Measurements from ENCODE around the gene SEMA3F. TPM values are rescaled to one million over a fixed set of nuclear protein-coding genes. Genes with fewer than 3 reads are reported as not detected.

SEMA3F gene
- total RNA-seq, 6 donors from 2014 or later = 4.2 to 76.0 (median 27.5) TPM

DNA sequence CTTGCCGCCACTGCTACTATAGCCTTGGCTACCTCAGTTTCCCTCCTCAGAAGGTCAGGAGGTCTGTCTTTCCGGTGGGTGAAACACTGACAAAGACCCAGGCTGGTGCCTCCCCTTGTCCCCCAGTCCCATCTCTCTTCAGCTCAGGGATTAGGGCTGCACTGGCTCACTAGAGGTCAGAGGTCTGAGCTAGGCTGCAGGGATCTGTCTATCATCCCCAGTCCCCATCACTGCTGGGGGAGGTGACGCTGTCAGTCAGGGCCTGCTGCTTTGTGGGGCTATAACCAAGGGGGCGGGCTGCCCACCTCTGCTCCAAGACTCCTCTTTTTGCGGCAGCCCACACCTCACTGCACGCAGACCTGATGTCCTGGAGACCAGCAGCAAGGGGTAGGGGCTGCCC lies 13.7 kb downstream of the SEMA3F start:
- Histone ChIP-seq H3K36me3 (peaks cover 0 to 2% (median 0%) of the 10 kb centered on the region in 4 donors), H3K4me1 (peaks cover 79 to 98% (median 87%) of the 10 kb centered on the region in 4 donors), H3K27me3 (no peaks in the 10 kb centered on the region), H3K9me3 (no peaks in the 10 kb centered on the region), H3K27ac (peak overlapping the region; percentile 74 to 95 (median 84)), H3K4me3 (no peak overlapping the region)
- no peak for ATAC-seq (ENCODE audit: low FRiP score in 2 of 2)
- 79 to 95% methylated on average over 3 to 4 of the region's 6 CpGs for WGBS, 2 donors
- TF ChIP-seq POLR2A (IDR thresholded peaks at IDR 0.05) (no peak), EP300 (IDR thresholded peaks at IDR 0.05) (no peak), POLR2AphosphoS5 (IDR thresholded peaks at IDR 0.05) (no peak)
- TF ChIP-seq, protein P1, sequence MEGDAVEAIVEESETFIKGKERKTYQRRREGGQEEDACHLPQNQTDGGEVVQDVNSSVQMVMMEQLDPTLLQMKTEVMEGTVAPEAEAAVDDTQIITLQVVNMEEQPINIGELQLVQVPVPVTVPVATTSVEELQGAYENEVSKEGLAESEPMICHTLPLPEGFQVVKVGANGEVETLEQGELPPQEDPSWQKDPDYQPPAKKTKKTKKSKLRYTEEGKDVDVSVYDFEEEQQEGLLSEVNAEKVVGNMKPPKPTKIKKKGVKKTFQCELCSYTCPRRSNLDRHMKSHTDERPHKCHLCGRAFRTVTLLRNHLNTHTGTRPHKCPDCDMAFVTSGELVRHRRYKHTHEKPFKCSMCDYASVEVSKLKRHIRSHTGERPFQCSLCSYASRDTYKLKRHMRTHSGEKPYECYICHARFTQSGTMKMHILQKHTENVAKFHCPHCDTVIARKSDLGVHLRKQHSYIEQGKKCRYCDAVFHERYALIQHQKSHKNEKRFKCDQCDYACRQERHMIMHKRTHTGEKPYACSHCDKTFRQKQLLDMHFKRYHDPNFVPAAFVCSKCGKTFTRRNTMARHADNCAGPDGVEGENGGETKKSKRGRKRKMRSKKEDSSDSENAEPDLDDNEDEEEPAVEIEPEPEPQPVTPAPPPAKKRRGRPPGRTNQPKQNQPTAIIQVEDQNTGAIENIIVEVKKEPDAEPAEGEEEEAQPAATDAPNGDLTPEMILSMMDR (IDR thresholded peaks at IDR 0.05) = no peak
- DNase-seq = no peak

GRCh38 chr3:50169232-50169832 lies 14.2 kb downstream of the SEMA3F start:
- Histone ChIP-seq H3K9me3 (no peaks in the 10 kb centered on the region), H3K27ac (peak overlapping the region; percentile 74 to 95 (median 84)), H3K27me3 (no peaks in the 10 kb centered on the region), H3K4me1 (peaks cover 73 to 97% (median 83%) of the 10 kb centered on the region in 4 donors), H3K4me3 (no peak overlapping the region), H3K36me3 (peaks cover 0 to 8% (median 2%) of the 10 kb centered on the region in 4 donors)
- ATAC-seq (ENCODE audit: low FRiP score in 2 of 2) (no peak), DNase-seq (no peak)
- TF ChIP-seq, protein P1 (IDR thresholded peaks at IDR 0.05) = no peak
- TF ChIP-seq EP300 (IDR thresholded peaks at IDR 0.05) (peak in 3 of 4 donors; percentile 78 to 93 (median 81)), POLR2A (IDR thresholded peaks at IDR 0.05) (no peak), POLR2AphosphoS5 (IDR thresholded peaks at IDR 0.05) (peak; percentile 59 to 90)
- WGBS, 2 donors = 61 to 77% methylated on average over 8 to 10 of the region's 11 CpGs

- H3K27ac ChIP-seq = peak overlapping the region; percentile 74 to 95 (median 84)
- 89 to 100% methylated on average over 1 of the region's 1 CpG for WGBS, 2 donors
- ATAC-seq (ENCODE audit: low FRiP score in 2 of 2) = no peak
Measured at GRCh38 chr3:50169858-50170257, 14.7 kb downstream of the SEMA3F start.

DNA sequence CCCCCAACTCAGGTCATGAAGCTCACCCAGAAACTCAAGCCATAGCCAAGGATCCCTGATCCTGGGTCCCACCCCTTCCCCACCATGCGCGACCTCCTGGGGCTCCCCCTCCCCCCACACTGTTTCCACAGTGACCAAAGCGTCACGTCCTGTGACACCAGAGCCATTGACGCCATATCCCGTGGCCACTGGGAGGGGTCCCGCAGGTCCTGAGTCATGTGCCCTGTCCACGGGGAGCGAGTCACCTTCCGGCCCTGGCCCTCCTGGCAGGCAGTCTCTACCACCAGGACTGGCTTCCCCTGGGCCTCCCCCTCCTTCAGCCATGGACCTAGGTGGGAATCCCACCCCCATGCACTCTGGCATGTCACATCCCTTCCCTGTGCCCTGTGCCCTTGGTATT lies 15.6 kb downstream of the SEMA3F start:
- ATAC-seq (ENCODE audit: low FRiP score in 2 of 2) = peak in 1 of 2 donors; percentile 42
- 50 to 76% methylated on average over 10 of the region's 10 CpGs for WGBS, 2 donors
- TF ChIP-seq POLR2AphosphoS5 (IDR thresholded peaks at IDR 0.05) (peak; percentile 89 to 97), EP300 (IDR thresholded peaks at IDR 0.05) (peak; percentile 83 to 99 (median 97)), POLR2A (IDR thresholded peaks at IDR 0.05) (peak in 1 of 4 donors; percentile 24)
- TF ChIP-seq, protein P1 (IDR thresholded peaks at IDR 0.05) = no peak
- H3K27me3 ChIP-seq = no peaks in the 10 kb centered on the region
- peak; percentile 58 to 68 for DNase-seq
- H3K27ac ChIP-seq = peak overlapping the region; percentile 74 to 95 (median 84)
- H3K4me3 ChIP-seq = no peak overlapping the region
- H3K9me3 ChIP-seq = no peaks in the 10 kb centered on the region
- peaks cover 0 to 21% (median 9%) of the 10 kb centered on the region in 4 donors for H3K36me3 ChIP-seq
- peaks cover 60 to 91% (median 69%) of the 10 kb centered on the region in 4 donors for H3K4me1 ChIP-seq

More at GRCh38 chr3:50169858-50170257, 14.7 kb downstream of the SEMA3F start:
- no peaks in the 10 kb centered on the region for H3K9me3 ChIP-seq
- H3K27me3 ChIP-seq = no peaks in the 10 kb centered on the region
- H3K4me1 ChIP-seq = peaks cover 68 to 94% (median 78%) of the 10 kb centered on the region in 4 donors
- H3K36me3 ChIP-seq = peaks cover 0 to 13% (median 5%) of the 10 kb centered on the region in 4 donors
- H3K4me3 ChIP-seq = no peak overlapping the region
- DNase-seq = no peak
- TF ChIP-seq POLR2A (IDR thresholded peaks at IDR 0.05) = no peak
- no peak for TF ChIP-seq EP300 (IDR thresholded peaks at IDR 0.05)
- TF ChIP-seq, protein P1 (IDR thresholded peaks at IDR 0.05) = no peak
- no peak for TF ChIP-seq POLR2AphosphoS5 (IDR thresholded peaks at IDR 0.05)

All from upper lobe of left lung (tissue), 6 donors.